Tibial artery (tissue), 4 donors: ENCODE measurements around the gene CAPZB.

ENCODE experiments used
- DNase-seq, 2 donors: peaks; one replicate each; pipeline ENCODE4 v3.0.0-alpha.2; 2019
- H3K27ac ChIP-seq, 2 donors: fragments of 200-600 bp; sonication (generic) in 1 of 2; 1 replicate in 1 of 2; 2 replicates in 1 of 2; pipeline ENCODE4 v1.5.1; 2018 to 2019; ENCODE audit warnings: mild to moderate bottlenecking in 1 of 2
- H3K27me3 ChIP-seq, 2 donors: fragments of 200-600 bp; sonication (generic) in 1 of 2; one replicate each; pipeline versions ENCODE4 v1.5.1 to v1.6.0; 2016 to 2019
- H3K36me3 ChIP-seq, 3 donors: fragments of 200-600 bp; sonication (generic) in 2 of 3; one replicate each; pipeline ENCODE4 v1.5.1; 2016 to 2019; ENCODE audit warnings: mild to moderate bottlenecking in 2 of 3
- H3K4me1 ChIP-seq, 4 donors: fragments of 200-600 bp; sonication (generic) in 2 of 4; 1 replicate in 3 of 4; 2 replicates in 1 of 4; pipeline ENCODE4 v1.5.1; 2016 to 2019
- H3K4me3 ChIP-seq, 2 donors: fragments of 200-600 bp; sonication (generic) in 1 of 2; 1 replicate in 1 of 2; 2 replicates in 1 of 2; pipeline ENCODE4 v1.5.1; 2018 to 2019; ENCODE audit warnings: mild to moderate bottlenecking in 2 of 2
- H3K9me3 ChIP-seq, 3 donors: fragments of 200-600 bp; sonication (generic) in 1 of 3; one replicate each; pipeline ENCODE4 v1.5.1; 2016 to 2019
- CTCF ChIP-seq, 2 experiments: fragments of 200-600 bp in 1 of 2; fragments of 450-650 bp in 1 of 2; IDR thresholded peaks; one replicate each; pipeline ENCODE4 v1.5.1; 2017 to 2019; ENCODE audit warnings: antibody characterized with exemption in 2 of 2, mild to moderate bottlenecking in 1 of 2, moderate library complexity in 1 of 2
- intact Hi-C: fragments of 100-400 bp; cut with DNase I; formaldehyde crosslinking; loops from one replicate; pipeline ENCODE4 v1.15.0; 2023; ENCODE audit warnings: low total_unique reads

Gene CAPZB

GRCh38 chr1:19462781-19463503 is 22.4 kb downstream of the CAPZB start:
- DNase-seq = no peak
- peaks cover 0 to 77% (median 58%) of the 10 kb centered on the region in 4 donors for H3K4me1 ChIP-seq
- no peak overlapping the region for H3K4me3 ChIP-seq
- no peak for TF ChIP-seq CTCF (IDR thresholded peaks at IDR 0.05)
- H3K27me3 ChIP-seq = no peaks in the 10 kb centered on the region
- no peaks in the 10 kb centered on the region for H3K36me3 ChIP-seq
- H3K9me3 ChIP-seq = no peaks in the 10 kb centered on the region
- H3K27ac ChIP-seq = no peak overlapping the region
- intact Hi-C loops = no loop called here

GRCh38 chr1:19461220-19461554 is 24.2 kb downstream of the CAPZB start:
- no peak for DNase-seq
- H3K27me3 ChIP-seq = no peaks in the 10 kb centered on the region
- no peak overlapping the region for H3K27ac ChIP-seq
- H3K4me3 ChIP-seq = no peak overlapping the region
- no peak for TF ChIP-seq CTCF (IDR thresholded peaks at IDR 0.05)
- no peaks in the 10 kb centered on the region for H3K9me3 ChIP-seq
- peaks cover 0 to 77% (median 59%) of the 10 kb centered on the region in 4 donors for H3K4me1 ChIP-seq
- intact Hi-C loops = no loop called here
- H3K36me3 ChIP-seq = no peaks in the 10 kb centered on the region

- intact Hi-C loops = no loop called here
- Histone ChIP-seq H3K9me3 (no peaks in the 10 kb centered on the region), H3K4me3 (no peak overlapping the region), H3K36me3 (no peaks in the 10 kb centered on the region), H3K4me1 (peaks cover 0 to 77% (median 57%) of the 10 kb centered on the region in 4 donors), H3K27me3 (no peaks in the 10 kb centered on the region), H3K27ac (no peak overlapping the region)
- TF ChIP-seq CTCF (IDR thresholded peaks at IDR 0.05) = no peak
- no peak for DNase-seq
Measured at GRCh38 chr1:19460535-19461219, 24.7 kb downstream of the CAPZB start.

- DNase-seq = no peak
- Histone ChIP-seq H3K4me1 (peaks cover 7 to 86% (median 70%) of the 10 kb centered on the region in 4 donors), H3K4me3 (no peak overlapping the region), H3K27me3 (no peaks in the 10 kb centered on the region), H3K9me3 (no peaks in the 10 kb centered on the region), H3K27ac (peak overlapping the region in 1 of 2 donors; percentile 27), H3K36me3 (no peaks in the 10 kb centered on the region)
- intact Hi-C loops = no loop called here
- TF ChIP-seq CTCF (IDR thresholded peaks at IDR 0.05) = no peak
Measured at GRCh38 chr1:19458815-19459417, 26.4 kb downstream of the CAPZB start.

- peak overlapping the region; percentile 35 to 89 for H3K27ac ChIP-seq
- TF ChIP-seq CTCF (IDR thresholded peaks at IDR 0.05) = no peak
- intact Hi-C loops = no loop called here
- no peaks in the 10 kb centered on the region for H3K36me3 ChIP-seq
- H3K9me3 ChIP-seq = no peaks in the 10 kb centered on the region
- no peak for DNase-seq
- H3K4me3 ChIP-seq = peak overlapping the region in 1 of 2 donors; percentile 16
- H3K27me3 ChIP-seq = no peaks in the 10 kb centered on the region
- H3K4me1 ChIP-seq = peaks cover 13 to 88% (median 77%) of the 10 kb centered on the region in 4 donors
Measured at GRCh38 chr1:19457607-19458006, 27.7 kb downstream of the CAPZB start.
